HG03045 (cell line): ENCODE measurements around the gene CNGA1.
"Not testable (repeated sequence)": the region's sequence is repeated elsewhere in the genome, so short reads cannot be mapped to it uniquely, and the experiment has no call there.

Experiments used
- ATAC-seq: cut with Tn5 transposase; IDR thresholded peaks from one replicate; pipeline ENCODE4 v1.9.1; 2021; ENCODE audit warnings: mild to moderate bottlenecking, moderate library complexity; ENCODE audit not compliant: unreplicated experiment

Gene CNGA1

DNA sequence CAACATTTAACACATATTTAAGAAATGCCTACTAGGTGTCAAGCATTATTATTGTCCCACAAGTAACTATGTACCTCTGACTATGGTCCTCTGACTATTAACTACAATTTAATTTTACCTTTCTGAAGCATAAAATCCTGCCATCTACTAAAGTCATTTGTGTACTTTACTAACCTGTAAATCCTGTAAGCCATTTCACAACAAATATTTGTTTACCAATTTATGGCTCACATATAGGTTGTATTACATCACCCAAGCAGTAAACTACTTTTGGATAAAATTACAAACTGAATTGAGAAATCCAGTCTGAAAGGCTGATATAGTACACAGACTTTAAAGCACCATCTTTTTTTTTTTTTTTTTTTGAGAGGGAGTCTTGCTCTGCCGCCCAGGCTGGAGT is 43.8 kb downstream of the CNGA1 start:
- no peak for ATAC-seq

GRCh38 chr4:47972181-47972580 is 44.3 kb downstream of the CNGA1 start:
- no peak for ATAC-seq

DNA sequence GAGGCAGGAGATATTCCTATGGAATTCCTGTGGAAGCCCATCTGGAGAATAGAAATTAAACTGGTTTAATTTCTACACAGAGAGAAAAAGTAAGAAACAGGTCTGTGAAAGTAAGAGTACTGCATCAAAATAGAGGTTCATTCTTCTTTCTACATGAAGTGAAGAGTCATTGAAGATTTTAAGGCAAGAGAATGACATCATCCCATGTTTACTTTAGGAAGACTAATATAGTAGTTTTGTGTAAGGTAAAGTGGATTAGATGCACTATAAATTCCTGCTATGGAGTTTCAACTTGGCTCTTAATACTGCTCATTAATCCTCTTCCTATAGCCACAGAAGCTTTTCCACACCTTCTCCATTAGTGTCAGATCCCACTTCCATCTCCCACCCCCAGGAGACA is 47.6 kb downstream of the CNGA1 start:
- no peak for ATAC-seq

DNA sequence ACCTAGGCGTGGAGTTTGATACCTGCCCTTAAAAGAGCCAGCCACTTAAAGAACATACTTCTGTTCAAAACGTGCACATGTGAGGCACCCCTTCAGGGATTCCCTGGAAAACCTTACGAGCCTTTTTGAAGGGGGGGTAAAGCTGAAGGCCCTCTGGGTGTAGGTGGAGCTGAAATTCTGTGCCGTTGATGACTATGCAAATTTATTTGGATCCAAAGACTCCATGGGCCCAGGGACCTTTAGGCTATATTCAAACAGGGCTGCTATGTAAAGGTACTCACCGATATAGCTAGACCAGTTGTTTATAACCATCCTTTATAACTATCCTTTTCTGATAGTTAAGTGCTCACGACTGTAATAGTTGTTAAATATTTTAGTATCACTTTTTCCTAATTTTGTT is 61.8 kb downstream of the CNGA1 start:
- ATAC-seq = no peak

GRCh38 chr4:47954245-47954644 is 62.2 kb downstream of the CNGA1 start:
- no peak for ATAC-seq

GRCh38 chr4:47945930-47946726 is 70.4 kb downstream of the CNGA1 start:
- no peak for ATAC-seq

- no peak for ATAC-seq
Measured at GRCh38 chr4:47942081-47942819, 74.2 kb downstream of the CNGA1 start.

DNA sequence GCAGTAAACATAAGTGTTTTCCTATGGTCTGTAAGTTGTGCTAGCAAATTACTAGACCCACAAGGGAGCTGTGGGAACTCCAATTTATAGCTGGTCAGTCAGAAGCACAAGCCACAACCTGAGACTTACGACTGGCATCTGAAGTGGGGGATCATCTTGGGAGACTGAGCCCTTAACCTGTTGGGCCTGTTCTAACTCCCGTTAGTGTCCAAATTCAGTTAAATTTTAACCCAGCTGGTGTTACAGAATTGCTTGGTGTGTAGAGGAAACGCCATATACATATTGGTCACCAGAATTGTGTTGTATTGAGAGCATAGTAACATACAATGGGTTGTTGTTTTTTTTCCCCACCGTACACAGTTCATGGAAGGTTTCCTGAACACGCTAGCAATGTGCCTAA is 77.0 kb downstream of the CNGA1 start:
- no peak for ATAC-seq

- ATAC-seq = no peak
Measured at GRCh38 chr4:47936336-47936735, 80.1 kb downstream of the CNGA1 start.

DNA sequence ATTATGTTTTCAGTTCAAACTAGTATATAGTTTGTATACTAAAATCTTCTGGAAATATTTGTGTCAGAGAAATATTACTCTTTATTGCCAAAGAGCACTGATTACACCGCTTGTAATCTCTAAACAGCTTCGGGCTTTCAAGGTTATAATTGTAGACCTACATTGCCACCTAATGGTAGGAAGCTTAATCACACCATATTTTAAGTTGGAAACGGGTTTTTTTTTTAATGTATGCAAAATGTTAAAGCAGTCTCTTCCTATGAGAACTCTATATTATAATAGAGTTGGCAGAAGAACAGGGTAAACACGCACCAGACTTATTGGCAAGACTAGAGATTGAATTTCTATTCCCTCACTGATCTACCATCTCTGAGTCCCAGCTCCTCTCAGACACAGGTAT is 82.6 kb downstream of the CNGA1 start:
- ATAC-seq = no peak

- no peak for ATAC-seq
Measured at GRCh38 chr4:47930971-47931804, 85.3 kb downstream of the CNGA1 start.

- no peak for ATAC-seq
Measured at GRCh38 chr4:47929682-47930201, 86.7 kb downstream of the CNGA1 start.

GRCh38 chr4:47926667-47927258 is 89.7 kb downstream of the CNGA1 start:
- peak; percentile 97 for ATAC-seq

DNA sequence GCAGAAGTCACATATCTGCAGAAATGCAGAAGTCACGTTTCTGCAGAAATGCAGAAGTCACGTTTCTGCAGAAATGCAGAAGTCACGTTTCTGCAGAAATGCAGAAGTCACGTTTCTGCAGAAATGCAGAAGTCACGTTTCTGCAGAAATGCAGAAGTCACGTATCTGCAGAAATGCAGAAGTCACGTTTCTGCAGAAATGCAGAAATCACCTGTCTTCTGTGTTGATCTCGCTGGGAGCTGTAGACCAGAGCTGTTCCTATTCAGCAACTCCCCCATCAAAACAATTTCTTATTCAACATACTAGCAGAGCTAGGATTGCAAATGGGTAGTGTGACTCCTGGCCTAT is 93.2 kb downstream of the CNGA1 start:
- not testable (repeated sequence) for ATAC-seq

GRCh38 chr4:47922436-47923260 is 93.8 kb downstream of the CNGA1 start:
- ATAC-seq = not testable (repeated sequence)

- not testable (repeated sequence) for ATAC-seq
Measured at GRCh38 chr4:47917163-47917562, 99.3 kb downstream of the CNGA1 start.

DNA sequence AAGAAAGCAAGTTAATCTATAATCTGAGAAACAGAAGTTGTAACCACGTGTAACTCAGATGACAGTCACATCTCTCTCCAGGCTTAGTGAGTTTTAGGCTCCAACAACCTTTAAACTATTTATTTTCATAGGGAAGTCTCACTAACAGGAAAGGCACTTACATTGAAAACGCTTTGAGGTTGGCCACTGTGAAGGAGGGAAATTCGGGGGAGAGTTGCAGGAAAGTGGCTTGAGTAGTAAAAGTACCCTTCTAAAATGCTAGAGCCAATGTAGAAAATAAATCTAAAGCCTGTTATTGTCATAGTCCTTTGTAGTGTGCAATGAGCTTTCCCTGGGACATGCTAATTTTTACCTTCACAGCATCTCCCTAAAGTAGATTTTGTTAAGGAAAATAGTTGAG is 101.1 kb downstream of the CNGA1 start:
- ATAC-seq = no peak

- no peak for ATAC-seq
Measured at GRCh38 chr4:47914926-47915237, 101.6 kb downstream of the CNGA1 start.

- ATAC-seq = peak; percentile 98
Measured at GRCh38 chr4:47914220-47914925, 102.1 kb downstream of the CNGA1 start, which contains the start of gene NFXL1. TSS of gene NFXL1 (minus strand) at chr4:47914583. CDS start at chr4:47914203, 380 bp downstream.

DNA sequence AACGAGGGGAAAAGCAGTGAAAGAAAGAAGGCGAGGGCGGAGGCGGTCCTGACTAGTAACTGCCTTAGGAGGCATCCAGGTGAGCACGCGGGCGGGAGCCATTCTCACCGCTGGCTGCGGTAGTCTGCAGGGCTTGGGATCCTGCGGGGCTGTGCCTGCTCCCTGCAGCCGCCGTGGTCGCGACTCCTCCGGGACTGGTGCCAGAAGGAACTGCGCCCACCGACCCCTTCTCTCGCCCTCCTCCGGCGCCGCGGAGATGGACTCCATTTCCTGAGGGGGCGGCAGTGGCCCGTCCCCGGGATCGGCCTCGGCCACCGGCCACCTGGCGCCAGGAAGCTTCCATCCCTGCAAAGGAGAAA is 102.6 kb downstream of the CNGA1 start:
- ATAC-seq = peak; percentile 27
